Testis (tissue), 2 donors: ENCODE data around the gene ARMS2.

Experiments used
- CTCF ChIP-seq, 3 experiments: fragments of 450-650 bp in 2 of 3; fragments of 200-600 bp in 1 of 3; sonication (generic) in 1 of 3; IDR thresholded peaks; one replicate each; pipeline ENCODE4 v1.5.1; 2016 to 2019; ENCODE audit warnings: antibody characterized with exemption in 3 of 3, mild to moderate bottlenecking in 2 of 3, moderate library complexity in 1 of 3
- POLR2A ChIP-seq: fragments of 450-650 bp; IDR thresholded peaks from one replicate; pipeline ENCODE4 v1.6.1; 2017; ENCODE audit warnings: antibody characterized with exemption, mild to moderate bottlenecking, moderate library complexity

GRCh38 chr10:122493761-122494160 lies 39.3 kb downstream of the ARMS2 start:
- TF ChIP-seq CTCF (IDR thresholded peaks at IDR 0.05) (no peak), POLR2A (no peak)
